HEK293 (cell line): ENCODE measurements around the gene RPS6KB2.

Source experiments
- CTCF ChIA-PET: fragments of 350-600 bp; formaldehyde crosslinking; extraction: SDS; loops from one replicate; lab custom pipeline; 2021; ENCODE audit warnings: antibody characterized with exemption; lab: Yijun Ruan, JAX
- POLR2A ChIA-PET: fragments of 300-600 bp; formaldehyde crosslinking; extraction: SDS; loops from one replicate; lab custom pipeline; 2020; ENCODE audit warnings: antibody characterized with exemption, inconsistent platforms; lab: Yijun Ruan, JAX
- H3K27ac ChIP-seq: fragments of 200-500 bp; sonication (Bioruptor generic); 2 replicates; pipeline ENCODE4 v1.5.1; 2014; ENCODE audit warnings: low read depth, low read length, control low read depth, inconsistent platforms; ENCODE audit errors: extremely low read depth
- H3K36me3 ChIP-seq, 2 experiments: fragments of 200-500 bp in 1 of 2; sonication (Bioruptor generic) in 1 of 2; 1 replicate in 1 of 2; 2 replicates in 1 of 2; pipeline ENCODE4 v1.5.1; 2014 to 2017; ENCODE audit warnings: inconsistent platforms in 2 of 2, low read length in 2 of 2; ENCODE audit not compliant: control insufficient read depth in 2 of 2, insufficient read depth in 1 of 2
- H3K4me1 ChIP-seq: fragments of 200-500 bp; sonication (Bioruptor generic); 2 replicates; pipeline ENCODE4 v1.5.1; 2014; ENCODE audit warnings: mild to moderate bottlenecking, low read length, inconsistent platforms; ENCODE audit not compliant: control insufficient read depth, insufficient read depth
- H3K4me3 ChIP-seq: 2 replicates; pipeline ENCODE4 v1.5.1; 2011; ENCODE audit warnings: low read depth, mild to moderate bottlenecking, control low read depth, low read length, moderate library complexity
- H3K9me3 ChIP-seq: fragments of 200-500 bp; sonication (Bioruptor generic); 2 replicates; pipeline ENCODE4 v1.5.1; 2014; ENCODE audit warnings: low read depth, low read length, inconsistent platforms; ENCODE audit not compliant: control insufficient read depth, insufficient read depth
- AEBP2 ChIP-seq: fragments of 450-650 bp; formaldehyde crosslinking; IDR thresholded peaks from 2 replicates; pipeline ENCODE4 v1.5.1; 2016; ENCODE audit warnings: missing biosample characterization, missing genetic modification characterization, borderline replicate concordance
- BCL11A ChIP-seq: fragments of 450-650 bp; formaldehyde crosslinking; IDR thresholded peaks from 2 replicates; pipeline ENCODE4 v1.5.1; 2016; ENCODE audit warnings: low read depth, missing biosample characterization, missing genetic modification characterization
- EGR2 ChIP-seq: fragments of 450-650 bp; formaldehyde crosslinking; IDR thresholded peaks from 2 replicates; pipeline ENCODE4 v1.5.1; 2016; ENCODE audit warnings: low read depth, missing biosample characterization, missing genetic modification characterization
- FEZF1 ChIP-seq: fragments of 450-650 bp; formaldehyde crosslinking; IDR thresholded peaks from 2 replicates; pipeline ENCODE4 v1.5.1; 2016; ENCODE audit warnings: missing biosample characterization, missing genetic modification characterization
- GLIS1 ChIP-seq: fragments of 450-650 bp; formaldehyde crosslinking; IDR thresholded peaks from 2 replicates; pipeline ENCODE4 v1.5.1; 2016; ENCODE audit warnings: missing biosample characterization, missing genetic modification characterization
- IKZF3 ChIP-seq: fragments of 450-650 bp; IDR thresholded peaks from 2 replicates; pipeline ENCODE4 v1.5.0; 2018; ENCODE audit warnings: missing biosample characterization, mild to moderate bottlenecking, missing genetic modification characterization, moderate library complexity
- KLF9 ChIP-seq: fragments of 450-650 bp; formaldehyde crosslinking; IDR thresholded peaks from 2 replicates; pipeline ENCODE4 v1.5.1; 2016; ENCODE audit warnings: missing biosample characterization, missing genetic modification characterization, low read depth
- ZFHX2 ChIP-seq: fragments of 450-650 bp; formaldehyde crosslinking; conservative IDR thresholded peaks from 2 replicates; pipeline ENCODE4 v1.5.1; 2016; ENCODE audit warnings: missing biosample characterization, missing genetic modification characterization
- ZFP41 ChIP-seq: fragments of 450-650 bp; formaldehyde crosslinking; IDR thresholded peaks from 2 replicates; pipeline ENCODE4 v1.5.1; 2016; ENCODE audit warnings: missing biosample characterization, missing genetic modification characterization, borderline replicate concordance
- ZNF138 ChIP-seq: fragments of 450-650 bp; formaldehyde crosslinking; IDR thresholded peaks from 2 replicates; pipeline ENCODE4 v1.5.1; 2016; ENCODE audit warnings: missing biosample characterization, missing genetic modification characterization, borderline replicate concordance
- ZNF350 ChIP-seq: fragments of 450-650 bp; formaldehyde crosslinking; IDR thresholded peaks from 2 replicates; pipeline ENCODE4 v1.5.0; 2017; ENCODE audit warnings: missing biosample characterization, mild to moderate bottlenecking, missing genetic modification characterization
- ZNF548 ChIP-seq: fragments of 450-650 bp; formaldehyde crosslinking; IDR thresholded peaks from 2 replicates; pipeline ENCODE4 v1.5.1; 2016; ENCODE audit warnings: missing biosample characterization, missing genetic modification characterization
- ZNF555 ChIP-seq: fragments of 450-650 bp; formaldehyde crosslinking; conservative IDR thresholded peaks from 2 replicates; pipeline ENCODE4 v1.5.1; 2017; ENCODE audit warnings: missing biosample characterization, mild to moderate bottlenecking, missing genetic modification characterization, inconsistent platforms
- ZNF747 ChIP-seq: fragments of 450-650 bp; formaldehyde crosslinking; IDR thresholded peaks from 2 replicates; pipeline ENCODE4 v1.5.1; 2016; ENCODE audit warnings: missing biosample characterization, missing genetic modification characterization
- ZNF76 ChIP-seq: fragments of 450-650 bp; formaldehyde crosslinking; IDR thresholded peaks from 2 replicates; pipeline ENCODE4; 2016; ENCODE audit warnings: low read depth, missing biosample characterization, missing genetic modification characterization, borderline replicate concordance
- ZNF768 ChIP-seq: fragments of 450-650 bp; formaldehyde crosslinking; IDR thresholded peaks from 2 replicates; pipeline ENCODE4 v1.5.1; 2018; ENCODE audit warnings: missing biosample characterization, mild to moderate bottlenecking, missing genetic modification characterization
- ZSCAN5A ChIP-seq: fragments of 450-650 bp; formaldehyde crosslinking; IDR thresholded peaks from 2 replicates; pipeline ENCODE4 v1.5.1; 2016; ENCODE audit warnings: missing biosample characterization, missing genetic modification characterization

RPS6KB2 gene

GRCh38 chr11:67404515-67405195, 23.6 kb upstream of the RPS6KB2 start:
- H3K27ac ChIP-seq = no peak overlapping the region
- no peaks in the 10 kb centered on the region for H3K9me3 ChIP-seq
- no peak overlapping the region for H3K4me3 ChIP-seq
- ChIA-PET POLR2A (no interaction called here), CTCF (no interaction called here)
- H3K4me1 ChIP-seq = no peaks in the 10 kb centered on the region
- peaks cover 0 to 10% of the 10 kb centered on the region in 2 experiments; a peak in 1 of 3 replicates for H3K36me3 ChIP-seq
- TF ChIP-seq ZSCAN5A (tag by site-specific recombination) (no peak), AEBP2 (tag by site-specific recombination) (no peak), ZNF768 (tag by site-specific recombination) (no peak), ZFHX2 (tag by site-specific recombination) (peak; percentile 99), EGR2 (peak; percentile 96)

- Histone ChIP-seq H3K4me3 (no peak overlapping the region), H3K9me3 (no peaks in the 10 kb centered on the region), H3K4me1 (no peaks in the 10 kb centered on the region), H3K27ac (no peak overlapping the region), H3K36me3 (peaks cover 0 to 6% of the 10 kb centered on the region in 2 experiments; a peak in 1 of 3 replicates)
- TF ChIP-seq KLF9 (tag by site-specific recombination) (no peak), FEZF1 (no peak), ZNF76 (tag by site-specific recombination) (no peak), ZFP41 (no peak), ZNF747 (tag by site-specific recombination) (no peak)
- ChIA-PET POLR2A (no interaction called here), CTCF (interaction anchor here (0.7 kb wide), 1 partner anchor 60 kb away, joined by 5 read pairs; no protein-coding TSS in a partner anchor)
These were observed 23.1 kb upstream of the RPS6KB2 start for GRCh38 chr11:67405196-67405567.

GRCh38 chr11:67405688-67406339, 22.5 kb upstream of the RPS6KB2 start:
- TF ChIP-seq ZNF548 (tag by site-specific recombination) = no peak
- peak; percentile 52; the same call in 1 of the 2 replicates for TF ChIP-seq BCL11A (tag by site-specific recombination)
- TF ChIP-seq, all 188 proteins: peak for 1
- H3K9me3 ChIP-seq = no peaks in the 10 kb centered on the region
- CTCF ChIA-PET = interaction anchor here (0.7 kb wide), 1 partner anchor 61 kb away, joined by 5 read pairs; no protein-coding TSS in a partner anchor
- no peak overlapping the region for H3K4me3 ChIP-seq
- no peaks in the 10 kb centered on the region for H3K4me1 ChIP-seq
- POLR2A ChIA-PET = no interaction called here
- H3K27ac ChIP-seq = no peak overlapping the region
- no peaks in the 10 kb centered on the region for H3K36me3 ChIP-seq

- TF ChIP-seq GLIS1 (tag by site-specific recombination) = peak; percentile 86
- TF ChIP-seq ZNF138 (tag by site-specific recombination) = no peak
- no peak for TF ChIP-seq IKZF3 (tag by site-specific recombination)
- no peak for TF ChIP-seq ZNF350
- TF ChIP-seq ZNF555 = no peak
- TF ChIP-seq, all 188 proteins: peak for 1
- H3K36me3 ChIP-seq = no peaks in the 10 kb centered on the region
- POLR2A ChIA-PET = interaction anchor here (0.7 to 1.9 kb wide), 3 partner anchors 10 to 77 kb away, joined by 3 to 5 read pairs (median 3); partner anchors contain the start of genes AIP and RPS6KB2
- H3K4me3 ChIP-seq = no peak overlapping the region
- CTCF ChIA-PET = interaction anchor here (0.6 kb wide), 1 partner anchor 144 kb away, joined by 3 read pairs; no protein-coding TSS in a partner anchor
- H3K4me1 ChIP-seq = no peaks in the 10 kb centered on the region
- no peak overlapping the region for H3K27ac ChIP-seq
- no peaks in the 10 kb centered on the region for H3K9me3 ChIP-seq
These were observed 21.8 kb upstream of the RPS6KB2 start for GRCh38 chr11:67406420-67406968.
